ENCODE data around the gene DNAJC25. TPM values are rescaled to one million over a fixed set of nuclear protein-coding genes. Genes with fewer than 3 reads are reported as not detected.
"Not testable (repeated sequence)": the region's sequence is repeated elsewhere in the genome, so short reads cannot be mapped to it uniquely, and the experiment has no call there.

DNAJC25 gene
- total RNA-seq, 2 donors from 2014 or later, result 11.7 to 13.5 TPM

DNA sequence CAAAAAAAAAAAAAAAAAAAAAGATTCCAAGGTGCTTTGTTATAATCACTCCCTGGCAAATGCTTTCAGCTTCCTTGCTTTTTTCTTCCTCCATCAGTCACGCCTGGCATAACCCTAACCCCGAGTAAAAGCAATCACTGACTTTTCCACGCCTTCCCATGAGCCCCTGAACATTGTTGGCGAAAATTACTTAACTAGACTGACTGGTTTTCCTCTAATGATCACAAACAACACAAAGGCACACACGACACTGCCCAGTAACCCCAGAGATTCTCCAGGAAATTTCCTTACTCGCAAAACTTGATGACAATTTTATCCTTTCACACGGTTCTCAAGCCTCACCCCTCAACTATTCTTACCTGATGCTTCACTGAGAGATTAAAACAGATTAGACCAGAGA, 20.3 kb upstream of the DNAJC25 start:
- TF ChIP-seq POLR2A (IDR thresholded peaks at IDR 0.05) (no peak), POLR2AphosphoS5 (IDR thresholded peaks at IDR 0.05) (peak; percentile 24)
- intact Hi-C loops (cut with DNase I), result no loop called here
- no peak overlapping the region for H3K4me3 ChIP-seq
- 42% methylated on average over 7 of the region's 7 CpGs for WGBS
- no peaks in the 10 kb centered on the region for H3K27me3 ChIP-seq (replicated peaks; ENCODE audit: insufficient read depth)
- H3K9me3 ChIP-seq, result no peaks in the 10 kb centered on the region
- DNase-seq (ENCODE audit: low spot score), result no peak
- H3K36me3 ChIP-seq, result no peaks in the 10 kb centered on the region
- peak overlapping the region; percentile 63 to 73 for H3K27ac ChIP-seq
- H3K4me1 ChIP-seq (replicated peaks), result no peaks in the 10 kb centered on the region

DNA sequence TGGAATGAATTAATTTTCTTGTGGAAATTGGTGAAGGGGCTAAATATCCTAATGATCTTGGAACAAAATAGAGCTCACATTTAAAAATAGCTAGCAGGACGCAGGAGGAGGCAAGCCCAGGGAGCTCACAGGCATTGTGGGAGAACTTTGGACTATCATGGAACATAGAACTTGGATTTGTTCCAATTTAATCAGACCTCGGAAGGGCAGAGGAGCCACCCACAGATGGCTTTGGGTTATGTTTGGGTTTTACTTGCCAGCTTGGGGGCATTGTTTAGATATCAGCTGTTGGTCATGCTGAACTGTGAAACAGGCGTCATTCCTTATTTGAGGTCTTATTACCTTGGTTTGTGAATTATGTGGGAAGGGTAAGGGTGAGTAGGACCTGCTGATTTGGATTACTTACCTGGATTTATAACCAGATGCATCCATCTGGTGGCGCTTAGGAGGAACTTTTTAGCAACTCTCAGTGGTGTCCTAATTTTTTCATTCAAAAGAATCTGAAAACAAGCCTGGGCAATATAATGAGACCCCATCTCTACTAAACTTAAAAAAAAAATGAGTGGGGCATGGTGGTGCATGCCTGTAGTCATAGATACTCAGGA, 17.6 kb upstream of the DNAJC25 start:
- 67% methylated on average over 4 of the region's 4 CpGs for WGBS

DNA sequence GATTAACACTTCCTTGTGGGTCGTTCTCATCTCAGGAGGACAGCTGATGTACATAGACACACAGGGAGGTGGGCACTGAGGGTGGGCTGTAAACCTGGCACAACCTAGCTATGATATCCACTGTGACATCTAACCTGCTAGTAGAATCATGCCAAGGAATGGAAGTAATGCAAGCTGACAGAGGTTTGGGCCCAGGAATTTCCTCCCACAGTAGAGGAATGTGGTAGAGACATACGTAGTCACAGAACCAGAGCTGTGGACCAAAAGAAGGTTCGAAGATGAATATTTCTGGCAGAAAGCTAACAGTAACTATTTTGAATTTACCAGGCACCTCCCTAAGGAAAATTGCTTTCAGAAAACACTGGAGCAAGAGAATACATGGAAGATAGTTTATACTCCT, 15.2 kb upstream of the DNAJC25 start:
- 28% methylated on average over 3 of the region's 3 CpGs for WGBS
- no peak overlapping the region for H3K27ac ChIP-seq
- no peaks in the 10 kb centered on the region for H3K27me3 ChIP-seq (replicated peaks; ENCODE audit: insufficient read depth)
- intact Hi-C loops (cut with DNase I), result no loop called here
- H3K4me3 ChIP-seq, result no peak overlapping the region
- H3K36me3 ChIP-seq, result no peaks in the 10 kb centered on the region
- no peak for DNase-seq (ENCODE audit: low spot score)
- no peaks in the 10 kb centered on the region for H3K9me3 ChIP-seq
- TF ChIP-seq POLR2A (IDR thresholded peaks at IDR 0.05) (no peak), POLR2AphosphoS5 (IDR thresholded peaks at IDR 0.05) (no peak)
- TF ChIP-seq, protein P1, sequence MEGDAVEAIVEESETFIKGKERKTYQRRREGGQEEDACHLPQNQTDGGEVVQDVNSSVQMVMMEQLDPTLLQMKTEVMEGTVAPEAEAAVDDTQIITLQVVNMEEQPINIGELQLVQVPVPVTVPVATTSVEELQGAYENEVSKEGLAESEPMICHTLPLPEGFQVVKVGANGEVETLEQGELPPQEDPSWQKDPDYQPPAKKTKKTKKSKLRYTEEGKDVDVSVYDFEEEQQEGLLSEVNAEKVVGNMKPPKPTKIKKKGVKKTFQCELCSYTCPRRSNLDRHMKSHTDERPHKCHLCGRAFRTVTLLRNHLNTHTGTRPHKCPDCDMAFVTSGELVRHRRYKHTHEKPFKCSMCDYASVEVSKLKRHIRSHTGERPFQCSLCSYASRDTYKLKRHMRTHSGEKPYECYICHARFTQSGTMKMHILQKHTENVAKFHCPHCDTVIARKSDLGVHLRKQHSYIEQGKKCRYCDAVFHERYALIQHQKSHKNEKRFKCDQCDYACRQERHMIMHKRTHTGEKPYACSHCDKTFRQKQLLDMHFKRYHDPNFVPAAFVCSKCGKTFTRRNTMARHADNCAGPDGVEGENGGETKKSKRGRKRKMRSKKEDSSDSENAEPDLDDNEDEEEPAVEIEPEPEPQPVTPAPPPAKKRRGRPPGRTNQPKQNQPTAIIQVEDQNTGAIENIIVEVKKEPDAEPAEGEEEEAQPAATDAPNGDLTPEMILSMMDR (IDR thresholded peaks at IDR 0.05), result no peak
- no peaks in the 10 kb centered on the region for H3K4me1 ChIP-seq (replicated peaks)

More for the DNA sequence above, 17.6 kb upstream of the DNAJC25 start:
- Histone ChIP-seq H3K9me3 (no peaks in the 10 kb centered on the region), H3K36me3 (no peaks in the 10 kb centered on the region), H3K4me1 (replicated peaks) (no peaks in the 10 kb centered on the region), H3K27me3 (replicated peaks; ENCODE audit: insufficient read depth) (no peaks in the 10 kb centered on the region), H3K27ac (no peak overlapping the region), H3K4me3 (no peak overlapping the region)
- intact Hi-C loops (cut with DNase I), result no loop called here
- DNase-seq (ENCODE audit: low spot score), result no peak
- TF ChIP-seq POLR2A (IDR thresholded peaks at IDR 0.05), result no peak
- TF ChIP-seq, protein P1 (IDR thresholded peaks at IDR 0.05), result no peak
- TF ChIP-seq POLR2AphosphoS5 (IDR thresholded peaks at IDR 0.05), result no peak

DNA sequence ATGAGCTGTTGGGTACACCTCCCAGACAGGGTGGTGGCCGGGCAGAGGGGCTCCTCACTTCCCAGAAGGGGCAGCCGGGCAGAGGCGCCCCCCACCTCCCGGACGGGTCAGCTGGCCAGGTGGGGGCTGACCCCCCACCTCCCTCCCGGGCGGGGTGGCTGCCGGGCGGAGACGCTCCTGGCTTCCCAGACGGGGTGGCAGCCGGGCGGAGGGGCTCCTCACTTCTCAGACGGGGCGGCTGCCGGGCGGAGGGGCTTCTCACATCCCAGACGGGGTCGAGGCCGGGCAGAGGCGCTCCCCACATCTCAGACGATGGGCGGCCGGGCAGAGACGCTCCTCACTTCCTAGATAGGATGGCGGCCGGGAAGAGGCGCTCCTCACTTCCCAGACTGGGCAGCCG, 13.8 kb upstream of the DNAJC25 start:
- intact Hi-C loops (cut with DNase I); H3K4me3 ChIP-seq: not testable (repeated sequence)
- whole genome bisulfite sequencing, result 95% methylated on average over 25 of the region's 29 CpGs

DNA sequence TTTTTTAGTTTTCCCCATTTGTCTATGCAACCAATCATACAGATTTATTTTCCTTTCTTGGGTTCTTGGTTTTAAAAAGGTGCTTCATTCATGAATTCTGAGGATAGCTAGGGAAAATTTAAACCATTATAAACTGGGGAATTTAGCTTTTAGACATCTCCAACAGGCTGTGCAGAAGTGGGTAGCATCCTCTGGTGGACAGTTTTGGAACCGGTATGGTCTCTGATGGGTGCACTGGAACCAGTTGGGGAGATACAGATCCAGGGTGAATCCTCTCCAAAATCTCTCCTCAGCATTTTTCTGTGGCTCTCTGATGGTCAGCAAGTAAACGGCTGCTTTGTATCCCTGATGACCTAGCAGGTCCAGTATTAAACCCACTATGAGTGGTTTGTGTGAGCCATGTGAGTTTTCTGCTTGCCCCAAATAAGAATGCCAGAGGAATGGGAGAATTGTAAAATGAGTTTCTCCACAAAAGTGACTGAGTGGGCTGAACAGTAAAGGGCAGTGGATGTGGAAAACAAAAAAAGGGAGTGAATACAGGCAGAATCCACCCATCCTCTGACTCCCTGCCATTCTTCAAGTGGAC, 9.1 kb upstream of the DNAJC25 start:
- peak; percentile 31 for TF ChIP-seq POLR2AphosphoS5 (IDR thresholded peaks at IDR 0.05)
- TF ChIP-seq POLR2A (IDR thresholded peaks at IDR 0.05), result no peak
- TF ChIP-seq, protein P1 (IDR thresholded peaks at IDR 0.05), result peak; percentile 52 to 81 (median 70)
- no peaks in the 10 kb centered on the region for H3K36me3 ChIP-seq
- 48% methylated on average over 2 of the region's 2 CpGs for WGBS
- H3K4me1 ChIP-seq (replicated peaks), result no peaks in the 10 kb centered on the region
- peak; percentile 58 for DNase-seq (ENCODE audit: low spot score)
- no peaks in the 10 kb centered on the region for H3K27me3 ChIP-seq (replicated peaks; ENCODE audit: insufficient read depth)
- H3K27ac ChIP-seq, result no peak overlapping the region
- no peaks in the 10 kb centered on the region for H3K9me3 ChIP-seq
- intact Hi-C loops (cut with DNase I), result no loop called here
- no peak overlapping the region for H3K4me3 ChIP-seq

More for the DNA sequence above, 13.8 kb upstream of the DNAJC25 start:
- not testable (repeated sequence) for DNase-seq (ENCODE audit: low spot score); H3K27me3 ChIP-seq (replicated peaks; ENCODE audit: insufficient read depth); H3K27ac ChIP-seq; H3K36me3 ChIP-seq; H3K9me3 ChIP-seq; H3K4me1 ChIP-seq (replicated peaks)

DNA sequence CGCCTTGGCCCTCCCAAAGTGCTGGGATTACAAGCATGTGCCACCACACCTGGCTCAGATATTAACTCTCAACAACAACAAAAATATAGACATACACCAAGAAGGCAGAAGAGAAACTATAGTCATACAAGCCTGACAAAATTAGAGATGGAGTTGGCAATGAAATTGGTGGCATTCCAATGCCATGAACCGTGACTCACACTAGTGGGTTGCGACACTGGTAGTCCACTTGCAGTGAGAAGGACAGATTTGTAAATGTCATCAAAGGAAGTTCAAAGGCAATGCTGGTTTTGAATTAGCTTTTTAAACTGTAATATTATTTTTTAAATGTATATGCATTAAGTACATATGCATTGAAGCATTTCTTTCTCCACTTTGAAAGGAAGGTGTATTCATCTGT, 8.5 kb upstream of the DNAJC25 start:
- 72% methylated on average over 3 of the region's 3 CpGs for WGBS
- no peaks in the 10 kb centered on the region for H3K4me1 ChIP-seq (replicated peaks)
- no peak for DNase-seq (ENCODE audit: low spot score)
- intact Hi-C loops (cut with DNase I), result no loop called here
- no peaks in the 10 kb centered on the region for H3K27me3 ChIP-seq (replicated peaks; ENCODE audit: insufficient read depth)
- no peaks in the 10 kb centered on the region for H3K36me3 ChIP-seq
- H3K4me3 ChIP-seq, result no peak overlapping the region
- TF ChIP-seq, protein P1 (IDR thresholded peaks at IDR 0.05), result no peak
- TF ChIP-seq POLR2AphosphoS5 (IDR thresholded peaks at IDR 0.05), result no peak
- TF ChIP-seq POLR2A (IDR thresholded peaks at IDR 0.05), result no peak
- no peak overlapping the region for H3K27ac ChIP-seq
- H3K9me3 ChIP-seq, result no peaks in the 10 kb centered on the region

Data from prostate gland (tissue), 2 donors.